CD8-positive, alpha-beta memory T cell (primary cell): Measurements from ENCODE around the gene ADAM12. TPM values are rescaled to one million over a fixed set of nuclear protein-coding genes. Genes with fewer than 3 reads are reported as not detected.
A peak's percentile ranks its signal among the peaks of the same experiment; 100 is the strongest.

ENCODE experiments used
- CTCF ChIA-PET: fragments of 350-600 bp; sonication (Branson Sonifier 250); formaldehyde crosslinking; loops from one replicate; lab custom pipeline; 2021; ENCODE audit warnings: antibody characterized with exemption; lab: Charles Lee
- POLR2A ChIA-PET: fragments of 350-600 bp; sonication (Branson Sonifier 250); formaldehyde crosslinking; loops from one replicate; lab custom pipeline; 2021; ENCODE audit warnings: antibody characterized with exemption; lab: Charles Lee
- DNase-seq, 5 donors: peaks; one replicate each; pipeline versions ENCODE4 v3.0.0 to v3.0.0-alpha.2; 2020 to 2022; ENCODE audit warnings: mixed read lengths in 1 of 5
- H3K27ac ChIP-seq: one replicate; pipeline ENCODE4 v1.7.0; 2013; ENCODE audit warnings: low read depth, mild to moderate bottlenecking, low read length, moderate library complexity
- H3K27me3 ChIP-seq: 2 replicates; pipeline ENCODE4 v1.7.0; 2013; ENCODE audit warnings: low read length, mild to moderate bottlenecking; ENCODE audit not compliant: insufficient read depth, poor library complexity, severe bottlenecking
- H3K36me3 ChIP-seq: 2 replicates; pipeline ENCODE4 v1.7.0; 2013; ENCODE audit warnings: mild to moderate bottlenecking, low read length, moderate library complexity; ENCODE audit not compliant: insufficient read depth
- H3K4me1 ChIP-seq: 2 replicates; pipeline ENCODE4 v1.7.0; 2013; ENCODE audit warnings: mild to moderate bottlenecking, low read length, moderate library complexity; ENCODE audit not compliant: insufficient read depth
- H3K4me3 ChIP-seq: 2 replicates; pipeline ENCODE4 v1.7.0; 2013; ENCODE audit warnings: mild to moderate bottlenecking, low read length
- H3K9me3 ChIP-seq: 2 replicates; pipeline ENCODE4 v1.7.0; 2013; ENCODE audit warnings: mild to moderate bottlenecking, low read length
- H3K27ac Mint-ChIP-seq, 8 donors: one replicate each; pipeline ENCODE4 v1.8.0; 2020 to 2021; ENCODE audit warnings: mixed read lengths in 8 of 8, mild to moderate bottlenecking in 6 of 8, inconsistent platforms in 3 of 8, moderate library complexity in 3 of 8
- H3K27me3 Mint-ChIP-seq, 2 donors: one replicate each; pipeline ENCODE4 v1.8.0; 2020 to 2021; ENCODE audit warnings: mixed read lengths in 2 of 2, mild to moderate bottlenecking in 1 of 2, moderate library complexity in 1 of 2
- H3K36me3 Mint-ChIP-seq, 3 donors: one replicate each; pipeline ENCODE4 v1.8.0; 2020 to 2021; ENCODE audit warnings: mixed read lengths in 3 of 3, inconsistent platforms in 1 of 3, mild to moderate bottlenecking in 1 of 3
- H3K4me1 Mint-ChIP-seq, 3 donors: one replicate each; pipeline ENCODE4 v1.8.0; 2020 to 2021; ENCODE audit warnings: mixed read lengths in 3 of 3, inconsistent platforms in 1 of 3, mild to moderate bottlenecking in 1 of 3
- H3K4me3 Mint-ChIP-seq, 7 donors: one replicate each; pipeline ENCODE4 v1.8.0; 2020 to 2021; ENCODE audit warnings: mixed read lengths in 7 of 7, mild to moderate bottlenecking in 6 of 7, moderate library complexity in 4 of 7, inconsistent platforms in 2 of 7
- H3K9me3 Mint-ChIP-seq, 5 donors: one replicate each; pipeline ENCODE4 v1.8.0; 2020 to 2022; ENCODE audit warnings: mixed read lengths in 5 of 5, mild to moderate bottlenecking in 3 of 5, moderate library complexity in 2 of 5, inconsistent platforms in 1 of 5
- polyA plus RNA-seq: library from polyadenylated mRNA; unstranded; fragments of 300-500 nt; fragmentation: Illumina TruSeq; gene quantifications from one replicate; pipeline ENCODE4 v1.2.3, GENCODE V29; 2021
- total RNA-seq, 2 experiments: library from RNA; stranded (reverse); gene quantifications; one replicate each; pipeline ENCODE4 v1.2.3, GENCODE V29; 2021

Gene ADAM12
- total and polyA plus RNA-seq, 3 experiments from 2014 or later = 0.11 to 6.4 (median 0.31) TPM

DNA sequence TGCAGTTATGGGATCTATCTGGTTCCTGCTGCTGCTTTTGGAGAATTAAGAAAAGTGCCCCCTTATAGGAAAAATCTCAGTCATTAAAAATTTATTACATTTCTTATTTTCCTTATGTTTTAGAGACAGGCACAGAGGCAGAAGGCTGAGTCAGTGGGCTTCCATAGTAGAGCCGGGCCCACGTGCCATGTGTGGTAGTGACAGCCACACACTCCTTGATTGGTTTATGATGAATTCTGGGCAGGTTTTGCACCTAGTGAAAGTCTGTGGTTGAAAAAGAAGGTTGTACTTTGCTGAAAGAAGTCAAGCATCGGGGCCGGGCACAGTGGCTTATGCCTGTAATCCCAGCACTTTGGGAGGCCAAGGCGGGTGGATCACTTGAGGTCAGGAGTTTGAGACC is 382.0 kb downstream of the ADAM12 start:
- Histone ChIP-seq H3K4me1 (no peaks in the 10 kb centered on the region), H3K9me3 (no peaks in the 10 kb centered on the region), H3K36me3 (no peaks in the 10 kb centered on the region), H3K27ac (no peak overlapping the region), H3K4me3 (no peak overlapping the region), H3K27me3 (no peaks in the 10 kb centered on the region)
- DNase-seq = no peak
- H3K27ac Mint-ChIP-seq = no peak overlapping the region
- ChIA-PET POLR2A (no interaction called here), CTCF (no interaction called here)
- peaks cover 2 to 4% of the 10 kb centered on the region in 2 donors for H3K27me3 Mint-ChIP-seq
- peaks cover 0 to 4% (median 0%) of the 10 kb centered on the region in 5 donors for H3K9me3 Mint-ChIP-seq
- no peaks in the 10 kb centered on the region for H3K4me1 Mint-ChIP-seq
- H3K36me3 Mint-ChIP-seq = no peaks in the 10 kb centered on the region
- no peak overlapping the region for H3K4me3 Mint-ChIP-seq

DNA sequence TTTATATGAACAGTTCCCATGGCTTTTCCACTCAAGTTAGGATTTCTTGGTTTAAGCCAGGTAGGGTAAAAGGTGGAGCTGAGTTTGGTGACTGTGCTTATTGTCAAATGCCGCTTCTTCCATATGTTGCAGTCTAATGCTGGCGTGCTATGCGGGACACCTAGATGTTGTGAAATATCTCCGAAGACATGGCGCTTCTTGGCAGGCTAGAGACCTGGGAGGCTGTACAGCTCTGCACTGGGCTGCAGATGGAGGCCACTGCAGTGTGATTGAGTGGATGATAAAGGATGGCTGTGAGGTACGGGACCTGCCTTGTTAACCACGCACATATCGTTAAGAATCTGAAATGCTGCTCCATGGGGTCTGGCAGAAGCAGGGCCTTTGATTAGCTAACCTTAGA is 383.5 kb downstream of the ADAM12 start:
- no peak for DNase-seq
- no peak overlapping the region for H3K4me3 ChIP-seq
- no peak overlapping the region for H3K27ac ChIP-seq
- CTCF ChIA-PET = no interaction called here
- Mint-ChIP-seq H3K4me3 (no peak overlapping the region), H3K27ac (no peak overlapping the region), H3K9me3 (peaks cover 0 to 4% (median 0%) of the 10 kb centered on the region in 5 donors), H3K4me1 (peaks cover 0 to 3% (median 1%) of the 10 kb centered on the region in 3 donors), H3K27me3 (peaks cover 2 to 7% of the 10 kb centered on the region in 2 donors), H3K36me3 (no peaks in the 10 kb centered on the region)
- no peaks in the 10 kb centered on the region for H3K36me3 ChIP-seq
- POLR2A ChIA-PET = no interaction called here
- H3K27me3 ChIP-seq = no peaks in the 10 kb centered on the region
- no peaks in the 10 kb centered on the region for H3K4me1 ChIP-seq
- H3K9me3 ChIP-seq = no peaks in the 10 kb centered on the region

DNA sequence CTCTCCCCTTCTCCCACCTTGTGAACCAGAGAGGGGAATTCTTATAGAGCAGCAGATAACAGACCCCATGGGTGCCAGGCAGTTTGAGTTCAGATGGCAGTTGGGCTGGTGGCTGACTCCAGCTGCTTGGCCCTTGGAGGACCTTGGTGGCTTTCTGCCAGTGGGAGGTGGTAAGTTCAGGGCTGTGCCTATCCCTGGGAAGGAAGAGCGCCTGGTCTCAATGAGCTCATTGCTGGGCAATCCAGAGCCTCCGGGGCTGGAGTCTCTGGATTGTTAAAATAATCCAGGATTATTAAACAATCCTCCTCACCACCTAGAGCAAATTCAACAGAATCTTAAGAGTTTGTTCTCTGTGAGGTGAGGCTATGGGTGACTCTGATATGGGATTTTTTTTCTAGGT is 386.7 kb downstream of the ADAM12 start:
- H3K27me3 ChIP-seq = no peaks in the 10 kb centered on the region
- H3K9me3 Mint-ChIP-seq = peaks cover 0 to 4% (median 0%) of the 10 kb centered on the region in 5 donors

DNA sequence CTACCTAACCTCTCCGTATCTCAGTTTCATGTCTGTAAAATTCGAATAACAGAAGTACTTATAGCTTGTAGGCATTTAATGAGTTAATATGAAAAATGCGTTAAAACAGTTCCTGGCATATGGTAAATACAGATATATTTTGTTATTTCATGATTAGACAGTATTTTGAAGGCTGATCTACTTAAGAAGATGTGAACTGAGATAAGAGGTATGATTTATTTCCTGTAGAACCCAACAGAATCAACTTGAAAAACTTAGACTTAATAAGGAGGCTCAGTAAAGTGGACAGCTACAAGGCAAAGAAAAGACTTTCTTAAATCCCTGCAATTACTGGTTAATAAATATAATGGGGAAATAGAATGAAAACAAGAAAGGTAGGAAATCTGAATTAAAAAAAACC is 388.6 kb downstream of the ADAM12 start:
- H3K4me3 ChIP-seq = no peak overlapping the region
- no peak for DNase-seq
- no peaks in the 10 kb centered on the region for H3K36me3 ChIP-seq
- ChIA-PET CTCF (no interaction called here), POLR2A (no interaction called here)
- H3K4me1 ChIP-seq = no peaks in the 10 kb centered on the region
- no peak overlapping the region for H3K27ac ChIP-seq
- H3K9me3 ChIP-seq = no peaks in the 10 kb centered on the region
- Mint-ChIP-seq H3K27ac (peak overlapping the region in 2 of 8 donors; percentile 44 to 71), H3K4me1 (peaks cover 0 to 8% (median 6%) of the 10 kb centered on the region in 3 donors), H3K4me3 (peak overlapping the region in 3 of 7 donors; percentile 30 to 73 (median 36)), H3K27me3 (peaks cover 2 to 10% of the 10 kb centered on the region in 2 donors), H3K9me3 (peaks cover 0 to 4% (median 0%) of the 10 kb centered on the region in 5 donors), H3K36me3 (no peaks in the 10 kb centered on the region)
- H3K27me3 ChIP-seq = no peaks in the 10 kb centered on the region

More for the DNA sequence above, 386.7 kb downstream of the ADAM12 start:
- POLR2A ChIA-PET = no interaction called here
- Mint-ChIP-seq H3K4me3 (no peak overlapping the region), H3K4me1 (peaks cover 0 to 8% (median 6%) of the 10 kb centered on the region in 3 donors), H3K27ac (no peak overlapping the region), H3K27me3 (peaks cover 0 to 7% of the 10 kb centered on the region in 2 donors), H3K36me3 (no peaks in the 10 kb centered on the region)
- DNase-seq = no peak
- no peaks in the 10 kb centered on the region for H3K36me3 ChIP-seq
- CTCF ChIA-PET = no interaction called here
- H3K27ac ChIP-seq = no peak overlapping the region
- H3K4me3 ChIP-seq = no peak overlapping the region
- no peaks in the 10 kb centered on the region for H3K9me3 ChIP-seq
- H3K4me1 ChIP-seq = no peaks in the 10 kb centered on the region

DNA sequence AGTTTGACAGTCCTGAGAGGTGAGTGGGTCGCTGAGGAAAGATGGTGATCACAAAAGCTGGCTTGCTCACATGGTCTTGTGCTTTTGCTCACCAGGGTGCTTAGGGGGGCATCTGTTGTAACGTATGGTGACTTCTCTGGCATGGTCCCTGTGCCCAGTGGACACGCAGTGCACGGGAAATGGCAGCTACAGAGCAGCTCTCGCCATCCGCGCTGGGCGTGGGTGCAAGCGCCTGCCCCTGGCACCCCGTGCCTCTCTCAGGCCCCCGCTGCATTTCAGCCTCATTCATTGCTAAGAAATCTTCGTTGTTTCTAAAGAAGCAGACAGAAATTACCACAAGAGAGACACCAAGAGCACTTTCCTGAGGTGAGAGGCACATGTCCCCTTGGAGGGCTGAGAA is 390.7 kb downstream of the ADAM12 start:
- ChIA-PET CTCF (no interaction called here), POLR2A (no interaction called here)
- Histone ChIP-seq H3K4me3 (no peak overlapping the region), H3K4me1 (no peaks in the 10 kb centered on the region), H3K27me3 (no peaks in the 10 kb centered on the region), H3K9me3 (no peaks in the 10 kb centered on the region), H3K36me3 (no peaks in the 10 kb centered on the region), H3K27ac (no peak overlapping the region)
- Mint-ChIP-seq H3K4me3 (peak overlapping the region in 3 of 7 donors; percentile 9 to 58 (median 39)), H3K36me3 (no peaks in the 10 kb centered on the region), H3K9me3 (no peaks in the 10 kb centered on the region), H3K27ac (no peak overlapping the region), H3K4me1 (peaks cover 0 to 8% (median 6%) of the 10 kb centered on the region in 3 donors), H3K27me3 (peaks cover 2 to 7% of the 10 kb centered on the region in 2 donors)
- DNase-seq = no peak

DNA sequence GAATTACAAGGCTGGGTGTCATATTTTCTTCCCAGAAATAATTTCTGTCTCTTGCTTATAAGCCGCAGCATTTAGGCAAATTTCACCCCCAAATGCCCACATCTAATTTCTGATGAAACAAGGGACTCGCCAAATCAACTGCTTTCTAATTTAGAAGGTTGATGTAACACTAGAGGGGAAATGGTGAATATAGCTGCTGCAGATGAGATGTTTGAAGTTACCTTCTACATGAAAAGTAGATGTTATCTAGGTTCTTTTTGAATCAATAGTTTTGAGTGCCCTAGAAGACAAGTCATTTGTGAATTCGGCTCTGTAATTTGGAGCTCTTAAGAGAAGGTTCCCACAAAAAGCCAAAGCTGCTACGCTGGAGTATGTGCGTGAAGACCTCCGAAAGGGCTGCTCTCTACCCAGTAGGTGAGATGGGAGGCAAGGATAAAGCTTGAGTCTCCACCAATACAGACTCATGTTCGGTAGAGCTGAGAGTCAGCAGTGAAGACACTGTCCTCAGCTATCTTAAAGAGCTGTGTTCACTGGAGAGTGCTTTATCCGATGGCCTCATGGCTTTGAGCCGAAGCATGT is 392.5 kb downstream of the ADAM12 start:
- H3K4me3 ChIP-seq = no peak overlapping the region
- CTCF ChIA-PET = interaction anchor here (1.2 kb wide), 1 partner anchor 13 kb away, joined by 3 read pairs; no protein-coding TSS in a partner anchor

DNA sequence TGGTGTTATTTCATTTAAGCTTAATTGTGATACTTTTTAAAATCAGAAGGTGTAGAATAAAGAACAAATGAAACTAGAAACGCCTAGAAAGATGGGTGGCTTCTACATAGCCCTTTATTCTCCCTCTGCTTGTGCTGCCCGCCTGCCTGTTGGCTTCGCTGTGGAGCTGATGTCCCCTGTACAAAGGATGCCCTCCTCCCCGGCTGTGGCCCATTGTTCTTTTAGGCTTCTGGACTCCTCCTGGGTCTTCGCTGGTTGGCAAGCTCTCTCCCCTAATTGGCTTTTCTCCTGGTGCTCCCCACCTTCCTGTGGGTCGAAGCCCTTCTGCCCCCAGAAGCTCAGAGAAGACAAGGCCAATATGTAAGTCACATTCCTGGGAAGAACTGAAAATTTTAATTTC is 393.7 kb downstream of the ADAM12 start:
- Mint-ChIP-seq H3K27me3 (peaks cover 2 to 3% of the 10 kb centered on the region in 2 donors), H3K27ac (no peak overlapping the region), H3K4me1 (peaks cover 0 to 4% (median 3%) of the 10 kb centered on the region in 3 donors), H3K4me3 (no peak overlapping the region), H3K36me3 (no peaks in the 10 kb centered on the region), H3K9me3 (peaks cover 0 to 2% (median 0%) of the 10 kb centered on the region in 5 donors)
- Histone ChIP-seq H3K9me3 (no peaks in the 10 kb centered on the region), H3K36me3 (no peaks in the 10 kb centered on the region), H3K27me3 (no peaks in the 10 kb centered on the region), H3K27ac (no peak overlapping the region), H3K4me1 (no peaks in the 10 kb centered on the region), H3K4me3 (no peak overlapping the region)
- POLR2A ChIA-PET = no interaction called here
- no peak for DNase-seq
- CTCF ChIA-PET = no interaction called here

More for the DNA sequence above, 392.5 kb downstream of the ADAM12 start:
- Mint-ChIP-seq H3K27ac (peak overlapping the region in 1 of 8 donors; percentile 55), H3K9me3 (no peaks in the 10 kb centered on the region), H3K4me3 (peak overlapping the region in 4 of 7 donors; percentile 19 to 52 (median 42)), H3K4me1 (peaks cover 0 to 8% (median 6%) of the 10 kb centered on the region in 3 donors), H3K36me3 (no peaks in the 10 kb centered on the region), H3K27me3 (peaks cover 2 to 3% of the 10 kb centered on the region in 2 donors)
- Histone ChIP-seq H3K27me3 (no peaks in the 10 kb centered on the region), H3K36me3 (no peaks in the 10 kb centered on the region), H3K9me3 (no peaks in the 10 kb centered on the region), H3K27ac (no peak overlapping the region), H3K4me1 (no peaks in the 10 kb centered on the region)
- DNase-seq = no peak
- POLR2A ChIA-PET = no interaction called here

DNA sequence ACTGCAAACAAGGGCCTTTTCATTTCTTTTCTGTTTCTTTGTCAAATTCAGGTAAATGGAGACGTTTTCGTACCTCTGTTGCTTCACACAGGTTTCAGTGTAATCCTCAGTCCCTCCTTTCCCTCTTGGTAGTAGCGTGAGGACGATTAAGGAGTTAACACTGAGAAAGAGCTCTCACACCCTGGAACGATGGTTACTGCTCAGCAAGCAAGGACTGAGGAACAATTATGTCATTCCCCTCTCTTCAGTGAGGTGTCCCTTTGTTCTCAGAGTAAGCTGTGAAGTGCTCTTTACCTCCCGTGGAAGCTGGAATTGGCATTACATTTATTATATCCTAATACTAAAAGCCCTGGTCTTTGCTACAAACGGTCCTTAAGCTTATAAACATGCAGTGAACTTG is 396.0 kb downstream of the ADAM12 start:
- no peak overlapping the region for H3K4me3 ChIP-seq
- no peak overlapping the region for H3K27ac ChIP-seq
- ChIA-PET CTCF (interaction anchor here (1.6 kb wide), 1 partner anchor 12 kb away, joined by 3 read pairs; no protein-coding TSS in a partner anchor), POLR2A (no interaction called here)
- H3K27me3 Mint-ChIP-seq = peaks cover 2 to 3% of the 10 kb centered on the region in 2 donors
- no peaks in the 10 kb centered on the region for H3K4me1 Mint-ChIP-seq
- H3K36me3 ChIP-seq = no peaks in the 10 kb centered on the region
- H3K27me3 ChIP-seq = no peaks in the 10 kb centered on the region
- no peak overlapping the region for H3K4me3 Mint-ChIP-seq
- no peak overlapping the region for H3K27ac Mint-ChIP-seq
- H3K9me3 Mint-ChIP-seq = peaks cover 0 to 2% (median 0%) of the 10 kb centered on the region in 5 donors
- no peaks in the 10 kb centered on the region for H3K9me3 ChIP-seq
- DNase-seq = no peak
- no peaks in the 10 kb centered on the region for H3K36me3 Mint-ChIP-seq
- no peaks in the 10 kb centered on the region for H3K4me1 ChIP-seq
